ENCODE data around the gene SPOUT1. TPM values are rescaled to one million over a fixed set of nuclear protein-coding genes. Genes with fewer than 3 reads are reported as not detected.
"Not testable (repeated sequence)": the region's sequence is repeated elsewhere in the genome, so short reads cannot be mapped to it uniquely, and the experiment has no call there.

The SPOUT1 gene
- total RNA-seq, 1 experiment from 2014 or later = 66.4 TPM

DNA sequence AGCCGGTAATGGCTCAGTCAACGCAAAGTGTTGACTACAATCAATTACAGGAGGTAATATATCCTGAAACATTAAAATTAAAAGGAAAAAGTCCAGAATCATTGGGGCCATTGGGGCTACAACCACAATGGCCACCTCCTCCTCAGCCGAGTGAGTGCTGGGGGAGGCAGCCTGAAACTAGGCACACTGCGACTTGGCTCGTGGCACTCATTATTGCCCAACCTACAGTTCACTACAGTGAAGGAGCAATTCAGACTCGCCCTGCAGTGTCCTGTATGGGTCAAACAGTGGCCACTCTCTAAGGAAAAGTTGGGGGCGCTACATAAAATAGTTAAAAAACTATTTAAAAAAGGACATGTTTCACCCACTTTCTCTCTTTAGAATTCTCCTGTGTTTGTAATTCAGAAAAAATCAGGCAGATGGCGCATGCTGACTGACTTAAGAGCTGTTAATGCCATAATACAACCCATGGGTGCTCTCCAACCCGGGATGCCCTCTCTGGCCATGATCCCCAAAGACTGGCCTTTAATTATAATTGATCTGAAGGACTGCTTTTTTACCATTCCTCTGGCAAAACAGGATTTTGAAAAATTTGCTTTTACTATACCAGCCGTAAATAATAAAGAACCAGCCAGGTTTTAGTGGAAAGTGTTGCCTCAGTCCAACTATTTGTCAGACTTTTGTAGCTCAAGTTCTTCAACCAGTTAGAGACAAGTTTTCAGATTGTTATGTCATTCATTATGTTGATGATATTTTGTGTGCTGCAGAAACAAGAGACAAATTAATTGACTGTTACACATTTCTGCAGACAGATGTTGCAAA is 22.4 kb upstream of the SPOUT1 start:
- H3K4me1 ChIP-seq (ENCODE audit: insufficient read depth, low read length, poor library complexity, severe bottlenecking); H3K27me3 ChIP-seq (replicated peaks; ENCODE audit: insufficient read depth, low read depth, low read length, poor library complexity); H3K36me3 ChIP-seq (ENCODE audit: insufficient read depth, low read length, poor library complexity, severe bottlenecking); POLR2A ChIA-PET (ENCODE audit: low non-redundant PET); H3K9me3 ChIP-seq (ENCODE audit: low read depth, low read length, poor library complexity, severe bottlenecking); H3K27ac ChIP-seq (ENCODE audit: low read depth, low read length, poor library complexity, severe bottlenecking); H3K4me3 ChIP-seq (ENCODE audit: low read depth, low read length, poor library complexity, severe bottlenecking); BruUV-seq (replicated peaks): not testable (repeated sequence)
- peak; percentile 48 for DNase-seq (ENCODE audit: low spot score)
- CTCF ChIA-PET = interaction anchor here (0.6 to 1.0 kb wide), 4 partner anchors 27 to 74 kb away, joined by 3 to 4 read pairs (median 3); no protein-coding TSS in a partner anchor
- TF ChIP-seq, protein P1, sequence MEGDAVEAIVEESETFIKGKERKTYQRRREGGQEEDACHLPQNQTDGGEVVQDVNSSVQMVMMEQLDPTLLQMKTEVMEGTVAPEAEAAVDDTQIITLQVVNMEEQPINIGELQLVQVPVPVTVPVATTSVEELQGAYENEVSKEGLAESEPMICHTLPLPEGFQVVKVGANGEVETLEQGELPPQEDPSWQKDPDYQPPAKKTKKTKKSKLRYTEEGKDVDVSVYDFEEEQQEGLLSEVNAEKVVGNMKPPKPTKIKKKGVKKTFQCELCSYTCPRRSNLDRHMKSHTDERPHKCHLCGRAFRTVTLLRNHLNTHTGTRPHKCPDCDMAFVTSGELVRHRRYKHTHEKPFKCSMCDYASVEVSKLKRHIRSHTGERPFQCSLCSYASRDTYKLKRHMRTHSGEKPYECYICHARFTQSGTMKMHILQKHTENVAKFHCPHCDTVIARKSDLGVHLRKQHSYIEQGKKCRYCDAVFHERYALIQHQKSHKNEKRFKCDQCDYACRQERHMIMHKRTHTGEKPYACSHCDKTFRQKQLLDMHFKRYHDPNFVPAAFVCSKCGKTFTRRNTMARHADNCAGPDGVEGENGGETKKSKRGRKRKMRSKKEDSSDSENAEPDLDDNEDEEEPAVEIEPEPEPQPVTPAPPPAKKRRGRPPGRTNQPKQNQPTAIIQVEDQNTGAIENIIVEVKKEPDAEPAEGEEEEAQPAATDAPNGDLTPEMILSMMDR (conservative IDR thresholded peaks at IDR 0.05; ENCODE audit: low read depth, low read length) = peak; percentile 57
- intact Hi-C loops (cut with micrococcal nuclease; ENCODE audit: unreplicated experiment) = loop anchor here (2.0 kb wide), 1 partner anchor 77 kb away; no protein-coding TSS in a partner anchor

DNA sequence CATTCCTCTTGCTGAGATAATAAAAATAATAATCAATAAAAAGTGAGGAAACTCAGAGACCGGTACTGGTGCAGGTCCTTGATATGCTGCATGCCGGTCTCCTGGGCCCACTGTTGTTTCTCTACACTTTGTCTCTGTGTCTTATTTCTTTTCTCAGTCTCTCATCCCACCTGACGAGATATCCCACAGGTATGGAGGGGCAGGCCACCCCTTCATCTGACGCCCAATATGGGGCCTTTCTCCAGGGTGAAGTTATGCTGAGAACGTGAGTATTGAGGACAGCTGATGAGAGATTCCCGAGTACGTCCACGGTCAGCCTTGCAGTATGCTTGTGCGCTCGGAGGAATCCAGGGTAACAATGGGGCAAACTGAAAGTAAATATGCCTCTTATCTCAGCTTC is 21.4 kb upstream of the SPOUT1 start:
- DNase-seq (ENCODE audit: low spot score); H3K9me3 ChIP-seq (ENCODE audit: low read depth, low read length, poor library complexity, severe bottlenecking); POLR2A ChIA-PET (ENCODE audit: low non-redundant PET); H3K4me3 ChIP-seq (ENCODE audit: low read depth, low read length, poor library complexity, severe bottlenecking); BruUV-seq (replicated peaks); H3K27ac ChIP-seq (ENCODE audit: low read depth, low read length, poor library complexity, severe bottlenecking); H3K27me3 ChIP-seq (replicated peaks; ENCODE audit: insufficient read depth, low read depth, low read length, poor library complexity); H3K36me3 ChIP-seq (ENCODE audit: insufficient read depth, low read length, poor library complexity, severe bottlenecking); CTCF ChIA-PET; H3K4me1 ChIP-seq (ENCODE audit: insufficient read depth, low read length, poor library complexity, severe bottlenecking); intact Hi-C loops (cut with micrococcal nuclease; ENCODE audit: unreplicated experiment): not testable (repeated sequence)

DNA sequence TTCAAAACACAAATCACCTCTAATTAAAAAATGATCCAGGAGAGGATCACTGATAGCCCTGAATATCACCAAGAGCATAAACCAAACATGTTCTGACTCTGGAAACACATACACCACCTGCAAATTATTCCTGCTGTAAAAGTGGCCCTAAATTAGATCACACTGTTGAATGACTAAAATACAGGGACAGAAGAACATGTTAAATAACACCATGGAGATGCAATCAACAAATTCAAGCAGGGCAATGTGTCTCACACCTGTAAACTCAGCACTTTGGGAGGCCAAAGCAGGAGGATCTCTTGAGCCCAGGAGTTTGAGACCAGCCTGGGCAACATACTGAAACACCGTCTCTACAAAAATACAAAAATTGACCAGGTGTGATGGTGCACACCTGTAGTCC is 18.2 kb upstream of the SPOUT1 start:
- Histone ChIP-seq H3K27ac (ENCODE audit: low read depth, low read length, poor library complexity, severe bottlenecking) (no peak overlapping the region), H3K9me3 (ENCODE audit: low read depth, low read length, poor library complexity, severe bottlenecking) (peaks cover 4% of the 10 kb centered on the region), H3K4me1 (ENCODE audit: insufficient read depth, low read length, poor library complexity, severe bottlenecking) (no peaks in the 10 kb centered on the region), H3K4me3 (ENCODE audit: low read depth, low read length, poor library complexity, severe bottlenecking) (no peak overlapping the region), H3K36me3 (ENCODE audit: insufficient read depth, low read length, poor library complexity, severe bottlenecking) (no peaks in the 10 kb centered on the region), H3K27me3 (replicated peaks; ENCODE audit: insufficient read depth, low read depth, low read length, poor library complexity) (no peaks in the 10 kb centered on the region)
- ChIA-PET POLR2A (ENCODE audit: low non-redundant PET) (no interaction called here), CTCF (no interaction called here)
- no peak for TF ChIP-seq EZH2 (IDR thresholded peaks at IDR 0.05; ENCODE audit: borderline replicate concordance, low read depth, low read length, poor library complexity, severe bottlenecking)
- TF ChIP-seq, protein P1 (conservative IDR thresholded peaks at IDR 0.05; ENCODE audit: low read depth, low read length) = no peak
- no TSS peak for BruUV-seq (replicated peaks)
- intact Hi-C loops (cut with micrococcal nuclease; ENCODE audit: unreplicated experiment) = no loop called here
- DNase-seq (ENCODE audit: low spot score) = no peak

DNA sequence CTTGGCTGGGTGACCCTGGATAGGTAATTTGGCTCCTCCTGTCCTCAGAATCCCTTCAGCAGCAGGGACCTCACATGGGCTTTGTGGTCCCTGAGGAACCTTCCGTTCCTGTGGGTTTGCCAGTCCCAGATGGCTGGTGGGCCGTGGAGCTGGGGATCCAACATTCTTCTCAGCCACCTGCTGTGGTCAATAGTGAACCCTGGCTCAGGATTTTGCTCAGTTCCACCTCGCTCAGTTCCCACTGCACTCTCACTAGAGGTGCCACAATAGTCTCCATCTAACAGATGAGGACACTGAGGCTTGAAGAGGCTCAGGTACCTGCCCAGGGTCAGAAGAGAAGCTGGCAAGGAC is 17.1 kb upstream of the SPOUT1 start:
- no TSS peak for BruUV-seq (replicated peaks)
- peaks cover 4% of the 10 kb centered on the region for H3K9me3 ChIP-seq (ENCODE audit: low read depth, low read length, poor library complexity, severe bottlenecking)
- H3K4me3 ChIP-seq (ENCODE audit: low read depth, low read length, poor library complexity, severe bottlenecking) = no peak overlapping the region
- no peak overlapping the region for H3K27ac ChIP-seq (ENCODE audit: low read depth, low read length, poor library complexity, severe bottlenecking)
- H3K4me1 ChIP-seq (ENCODE audit: insufficient read depth, low read length, poor library complexity, severe bottlenecking) = no peaks in the 10 kb centered on the region
- POLR2A ChIA-PET (ENCODE audit: low non-redundant PET) = no interaction called here
- CTCF ChIA-PET = no interaction called here
- DNase-seq (ENCODE audit: low spot score) = no peak
- no peaks in the 10 kb centered on the region for H3K36me3 ChIP-seq (ENCODE audit: insufficient read depth, low read length, poor library complexity, severe bottlenecking)
- intact Hi-C loops (cut with micrococcal nuclease; ENCODE audit: unreplicated experiment) = no loop called here
- no peaks in the 10 kb centered on the region for H3K27me3 ChIP-seq (replicated peaks; ENCODE audit: insufficient read depth, low read depth, low read length, poor library complexity)
- TF ChIP-seq, protein P1 (conservative IDR thresholded peaks at IDR 0.05; ENCODE audit: low read depth, low read length) = no peak
- no peak for TF ChIP-seq EZH2 (IDR thresholded peaks at IDR 0.05; ENCODE audit: borderline replicate concordance, low read depth, low read length, poor library complexity, severe bottlenecking)
